HG02798 (cell line): ENCODE results near the gene MEGF8.
A peak's percentile ranks its signal among the peaks of the same experiment; 100 is the strongest.

Experiments used
- ATAC-seq: cut with Tn5 transposase; IDR thresholded peaks from one replicate; pipeline ENCODE4 v1.9.1; 2021; ENCODE audit warnings: mild to moderate bottlenecking; ENCODE audit not compliant: unreplicated experiment, poor library complexity

Gene MEGF8

GRCh38 chr19:42325308-42325895, at the start of gene MEGF8:
TSS of gene MEGF8 (plus strand) at chr19:42325635. CDS start at chr19:42326244, 609 bp downstream.
- ATAC-seq = peak; percentile 91

GRCh38 chr19:42276284-42276683, 49.2 kb upstream of the MEGF8 start:
- ATAC-seq = no peak

- ATAC-seq = no peak
Measured at GRCh38 chr19:42276821-42277220, 48.6 kb upstream of the MEGF8 start.

- no peak for ATAC-seq
Measured at GRCh38 chr19:42277821-42278451, 47.5 kb upstream of the MEGF8 start.

- no peak for ATAC-seq
Measured at GRCh38 chr19:42278452-42279154, 46.8 kb upstream of the MEGF8 start.

- no peak for ATAC-seq
Measured at GRCh38 chr19:42279155-42279901, 46.1 kb upstream of the MEGF8 start.

GRCh38 chr19:42279902-42280814, 45.3 kb upstream of the MEGF8 start:
- ATAC-seq = peak; percentile 28

GRCh38 chr19:42280815-42281145, 44.7 kb upstream of the MEGF8 start:
- ATAC-seq = no peak

- no peak for ATAC-seq
Measured at GRCh38 chr19:42281146-42281826, 44.1 kb upstream of the MEGF8 start.

GRCh38 chr19:42281827-42282762, 43.3 kb upstream of the MEGF8 start:
- no peak for ATAC-seq

GRCh38 chr19:42282819-42283187, 42.6 kb upstream of the MEGF8 start:
- no peak for ATAC-seq

- ATAC-seq = peak; percentile 66
Measured at GRCh38 chr19:42283188-42284065, 42.0 kb upstream of the MEGF8 start.

GRCh38 chr19:42284066-42284501, 41.4 kb upstream of the MEGF8 start:
- peak; percentile 49 for ATAC-seq

- peak; percentile 0 for ATAC-seq
Measured at GRCh38 chr19:42284591-42285341, 40.7 kb upstream of the MEGF8 start.

GRCh38 chr19:42285541-42285941, 39.9 kb upstream of the MEGF8 start:
- ATAC-seq = no peak

- ATAC-seq = no peak
Measured at GRCh38 chr19:42285988-42286348, 39.5 kb upstream of the MEGF8 start.
